ENCODE results near the gene COL12A1. TPM values are rescaled to one million over a fixed set of nuclear protein-coding genes. Genes with fewer than 3 reads are reported as not detected.

Gene COL12A1
- total RNA-seq, 1 experiment from 2014 or later: 0.96 TPM

DNA sequence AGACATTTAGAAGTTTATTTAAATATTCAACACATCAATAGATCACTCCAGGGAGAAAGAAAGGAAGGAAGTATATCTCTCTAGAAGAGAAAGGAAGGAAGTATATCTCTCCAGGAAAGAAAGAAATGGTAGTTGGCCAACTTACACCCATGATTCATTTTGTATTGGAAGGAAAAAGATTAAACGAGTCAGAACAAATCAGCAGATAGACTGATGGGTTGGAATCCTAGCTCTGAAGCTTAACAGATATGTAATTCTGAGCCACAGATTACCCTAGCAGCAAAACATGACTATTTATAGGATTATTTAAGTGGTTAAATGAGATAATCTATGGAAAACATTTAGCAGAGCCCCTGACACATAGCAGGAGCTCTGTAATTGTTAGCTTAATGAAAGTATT, 27.1 kb downstream of the COL12A1 start:
- Histone ChIP-seq H3K79me2 (ENCODE audit: insufficient read depth, low read length) (no peaks in the 10 kb centered on the region), H3K18ac (ENCODE audit: insufficient read length, low read depth, low read length) (no peak overlapping the region), H3K4me1 (ENCODE audit: insufficient read depth, low read length) (no peaks in the 10 kb centered on the region; the same call in 1 of the 2 replicates), H4K5ac (ENCODE audit: insufficient read length, low read depth, low read length) (no peak overlapping the region), H2AK5ac (ENCODE audit: insufficient read length, low read length) (no peak overlapping the region), H2BK12ac (ENCODE audit: insufficient read length, low read depth, low read length) (no peak overlapping the region), H3K27ac (ENCODE audit: insufficient read length, low read depth, low read length) (no peak overlapping the region), H3K14ac (ENCODE audit: insufficient read depth, low read length) (no peak overlapping the region), H4K20me1 (ENCODE audit: control insufficient read depth, insufficient read depth, insufficient read length) (no peaks in the 10 kb centered on the region), H3T11ph (ENCODE audit: low read length) (no peak overlapping the region), H3K56ac (ENCODE audit: insufficient read length, low read depth, low read length) (no peak overlapping the region), H3K9ac (ENCODE audit: extremely low read depth, insufficient read length, low read length) (no peak overlapping the region), H3K23ac (ENCODE audit: insufficient read length, low read depth, low read length) (no peak overlapping the region), H3K4ac (ENCODE audit: low read depth, low read length) (no peak overlapping the region), H4K8ac (replicated peaks; ENCODE audit: insufficient read length, low read depth, low read length) (no peak overlapping the region), H2BK120ac (ENCODE audit: low read depth, low read length, poor library complexity, severe bottlenecking) (no peak overlapping the region), H3K23me2 (ENCODE audit: insufficient read length, low read depth, low read length, poor library complexity, severe bottlenecking) (no peaks in the 10 kb centered on the region), H3K9me3 (ENCODE audit: control insufficient read depth, low read depth, low read length) (no peaks in the 10 kb centered on the region), H3K27me3 (ENCODE audit: insufficient read depth, low read length) (no peaks in the 10 kb centered on the region), H2BK15ac (ENCODE audit: low read depth, low read length) (no peak overlapping the region), H3K79me1 (ENCODE audit: insufficient read depth, low read depth, low read length, poor library complexity, severe bottlenecking) (no peaks in the 10 kb centered on the region), H4K91ac (ENCODE audit: insufficient read length, low read depth, low read length) (no peak overlapping the region), H3K4me2 (ENCODE audit: insufficient read depth, insufficient read length, low read length) (no peak overlapping the region), H2BK5ac (ENCODE audit: insufficient read length, low read length) (no peak overlapping the region), H2BK20ac (ENCODE audit: low read depth, low read length, poor library complexity, severe bottlenecking) (no peak overlapping the region), H2AFZ (ENCODE audit: low read length) (no peak overlapping the region)
- H3K4me3 Mint-ChIP-seq: no peak overlapping the region
- no peaks in the 10 kb centered on the region for H3K9me3 Mint-ChIP-seq
- peaks cover 0 to 3% of the 10 kb centered on the region in 2 experiments; a peak in 1 of 4 replicates for H3K4me1 Mint-ChIP-seq
- H3K27ac Mint-ChIP-seq: peak overlapping the region in 1 of 3 experiments; percentile 6; a peak in 1 of 7 replicates
- no peak for DNase-seq
- no peaks in the 10 kb centered on the region for H3K36me3 Mint-ChIP-seq (ENCODE audit: insufficient read depth in 1 of 3, low read depth in 3 of 3)
- no CpG with 5 or more reads among the region's 1 CpG for WGBS (ENCODE audit: extremely low coverage, insufficient read length, low lambda C conversion rate)
- no peaks in the 10 kb centered on the region; the same call in 1 of the 2 replicates for H3K27me3 Mint-ChIP-seq (ENCODE audit: low read depth)
- TF ChIP-seq, protein P1, sequence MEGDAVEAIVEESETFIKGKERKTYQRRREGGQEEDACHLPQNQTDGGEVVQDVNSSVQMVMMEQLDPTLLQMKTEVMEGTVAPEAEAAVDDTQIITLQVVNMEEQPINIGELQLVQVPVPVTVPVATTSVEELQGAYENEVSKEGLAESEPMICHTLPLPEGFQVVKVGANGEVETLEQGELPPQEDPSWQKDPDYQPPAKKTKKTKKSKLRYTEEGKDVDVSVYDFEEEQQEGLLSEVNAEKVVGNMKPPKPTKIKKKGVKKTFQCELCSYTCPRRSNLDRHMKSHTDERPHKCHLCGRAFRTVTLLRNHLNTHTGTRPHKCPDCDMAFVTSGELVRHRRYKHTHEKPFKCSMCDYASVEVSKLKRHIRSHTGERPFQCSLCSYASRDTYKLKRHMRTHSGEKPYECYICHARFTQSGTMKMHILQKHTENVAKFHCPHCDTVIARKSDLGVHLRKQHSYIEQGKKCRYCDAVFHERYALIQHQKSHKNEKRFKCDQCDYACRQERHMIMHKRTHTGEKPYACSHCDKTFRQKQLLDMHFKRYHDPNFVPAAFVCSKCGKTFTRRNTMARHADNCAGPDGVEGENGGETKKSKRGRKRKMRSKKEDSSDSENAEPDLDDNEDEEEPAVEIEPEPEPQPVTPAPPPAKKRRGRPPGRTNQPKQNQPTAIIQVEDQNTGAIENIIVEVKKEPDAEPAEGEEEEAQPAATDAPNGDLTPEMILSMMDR (conservative IDR thresholded peaks at IDR 0.05): no peak

All from H9 (cell line).